ENCODE results near the gene OAS1.
"Not testable (repeated sequence)": the region's sequence is repeated elsewhere in the genome, so short reads cannot be mapped to it uniquely, and the experiment has no call there.

Gene OAS1

GRCh38 chr12:112900298-112901145 lies 6.2 kb upstream of the OAS1 start:
- DNase-seq (ENCODE audit: low spot score): peak; percentile 23

GRCh38 chr12:112901271-112901670 lies 5.5 kb upstream of the OAS1 start:
- DNase-seq (ENCODE audit: low spot score): no peak

GRCh38 chr12:112904571-112904970 lies 2.2 kb upstream of the OAS1 start:
- DNase-seq (ENCODE audit: low spot score): no peak

- no peak for DNase-seq (ENCODE audit: low spot score)
Measured at GRCh38 chr12:112905451-112906089, 1.2 kb upstream of the OAS1 start.

- DNase-seq (ENCODE audit: low spot score): no peak
Measured at GRCh38 chr12:112907415-112908157, 824 bp downstream of the OAS1 start.

GRCh38 chr12:112908548-112908947 lies 1.8 kb downstream of the OAS1 start:
- DNase-seq (ENCODE audit: low spot score): no peak

GRCh38 chr12:112909693-112910092 lies 2.9 kb downstream of the OAS1 start:
- DNase-seq (ENCODE audit: low spot score): no peak

GRCh38 chr12:112913038-112913688 lies 6.4 kb downstream of the OAS1 start:
- no peak for DNase-seq (ENCODE audit: low spot score)

GRCh38 chr12:112913888-112914287 lies 7.1 kb downstream of the OAS1 start:
- not testable (repeated sequence) for DNase-seq (ENCODE audit: low spot score)

GRCh38 chr12:112916270-112916669 lies 9.5 kb downstream of the OAS1 start:
- no peak for DNase-seq (ENCODE audit: low spot score)

- no peak for DNase-seq (ENCODE audit: low spot score)
Measured at GRCh38 chr12:112919121-112919520, 12.4 kb downstream of the OAS1 start.

GRCh38 chr12:112924986-112925385 lies 18.2 kb downstream of the OAS1 start:
- DNase-seq (ENCODE audit: low spot score): no peak

- not testable (repeated sequence) for DNase-seq (ENCODE audit: low spot score)
Measured at GRCh38 chr12:112926416-112927033, 19.8 kb downstream of the OAS1 start.

- DNase-seq (ENCODE audit: low spot score): no peak
Measured at GRCh38 chr12:112927475-112927874, 20.7 kb downstream of the OAS1 start.

GRCh38 chr12:112927925-112928324 lies 21.2 kb downstream of the OAS1 start:
- DNase-seq (ENCODE audit: low spot score): no peak

- no peak for DNase-seq (ENCODE audit: low spot score)
Measured at GRCh38 chr12:112928978-112929377, 22.2 kb downstream of the OAS1 start.

- no peak for DNase-seq (ENCODE audit: low spot score)
Measured at GRCh38 chr12:112929715-112930114, 23.0 kb downstream of the OAS1 start.

GRCh38 chr12:112930350-112930749 lies 23.6 kb downstream of the OAS1 start:
- DNase-seq (ENCODE audit: low spot score): no peak

GRCh38 chr12:112932485-112933128 lies 25.8 kb downstream of the OAS1 start:
- DNase-seq (ENCODE audit: low spot score): no peak

- no peak for DNase-seq (ENCODE audit: low spot score)
Measured at GRCh38 chr12:112933129-112933505, 26.4 kb downstream of the OAS1 start.

- no peak for DNase-seq (ENCODE audit: low spot score)
Measured at GRCh38 chr12:112936264-112936663, 29.5 kb downstream of the OAS1 start.

All from AG08396 (cell line).